GM19023 (cell line): ENCODE data around the gene RPS6KA2.

Source experiments
- ATAC-seq: cut with Tn5 transposase; IDR thresholded peaks from one replicate; pipeline ENCODE4 v1.9.1; 2021; ENCODE audit warnings: mild to moderate bottlenecking, moderate library complexity; ENCODE audit not compliant: unreplicated experiment

RPS6KA2 gene

GRCh38 chr6:166459272-166459671 is 167.8 kb downstream of the RPS6KA2 start:
- ATAC-seq: no peak

GRCh38 chr6:166456395-166457156 is 170.5 kb downstream of the RPS6KA2 start:
- ATAC-seq: no peak

- no peak for ATAC-seq
These were observed 172.1 kb downstream of the RPS6KA2 start for GRCh38 chr6:166454692-166455515.

- ATAC-seq: no peak
These were observed 173.4 kb downstream of the RPS6KA2 start for GRCh38 chr6:166453651-166454050.

GRCh38 chr6:166450167-166450873 is 176.7 kb downstream of the RPS6KA2 start:
- ATAC-seq: no peak

- ATAC-seq: no peak
These were observed 177.4 kb downstream of the RPS6KA2 start for GRCh38 chr6:166449641-166450040.

GRCh38 chr6:166449036-166449435 is 178.0 kb downstream of the RPS6KA2 start:
- no peak for ATAC-seq

GRCh38 chr6:166448432-166448831 is 178.6 kb downstream of the RPS6KA2 start:
- ATAC-seq: no peak

GRCh38 chr6:166446567-166447065 is 180.4 kb downstream of the RPS6KA2 start:
- ATAC-seq: no peak

- ATAC-seq: no peak
These were observed 180.9 kb downstream of the RPS6KA2 start for GRCh38 chr6:166446146-166446545.

- ATAC-seq: no peak
These were observed 182.6 kb downstream of the RPS6KA2 start for GRCh38 chr6:166444446-166444845.

- ATAC-seq: no peak
These were observed 183.9 kb downstream of the RPS6KA2 start for GRCh38 chr6:166443166-166443565.

GRCh38 chr6:166442131-166442685 is 184.8 kb downstream of the RPS6KA2 start:
- ATAC-seq: no peak

GRCh38 chr6:166441325-166442078 is 185.5 kb downstream of the RPS6KA2 start:
- no peak for ATAC-seq

GRCh38 chr6:166440729-166441128 is 186.3 kb downstream of the RPS6KA2 start:
- ATAC-seq: no peak

- ATAC-seq: no peak
These were observed 186.9 kb downstream of the RPS6KA2 start for GRCh38 chr6:166440106-166440505.

- no peak for ATAC-seq
These were observed 187.5 kb downstream of the RPS6KA2 start for GRCh38 chr6:166439366-166440091.

GRCh38 chr6:166438211-166438861 is 188.7 kb downstream of the RPS6KA2 start:
- no peak for ATAC-seq

- no peak for ATAC-seq
These were observed 189.4 kb downstream of the RPS6KA2 start for GRCh38 chr6:166437661-166438060.
